ENCODE measurements around the gene MAGED2.
"Not testable (repeated sequence)": the region's sequence is repeated elsewhere in the genome, so short reads cannot be mapped to it uniquely, and the experiment has no call there.

Gene MAGED2

GRCh38 chrX:54819201-54819600, 11.7 kb downstream of the MAGED2 start:
- no peak for DNase-seq (ENCODE audit: low read depth in 2 of 2)

GRCh38 chrX:54820737-54821136, 13.2 kb downstream of the MAGED2 start:
- no peak for DNase-seq (ENCODE audit: low read depth in 2 of 2)

- DNase-seq (ENCODE audit: low read depth in 2 of 2): no peak
Observed at GRCh38 chrX:54821310-54821709, 13.8 kb downstream of the MAGED2 start.

GRCh38 chrX:54824195-54824594, 16.6 kb downstream of the MAGED2 start:
- DNase-seq (ENCODE audit: low read depth in 2 of 2): no peak

GRCh38 chrX:54824722-54825121, 17.2 kb downstream of the MAGED2 start:
- DNase-seq (ENCODE audit: low read depth in 2 of 2): no peak

GRCh38 chrX:54825716-54826438, 18.3 kb downstream of the MAGED2 start:
- DNase-seq (ENCODE audit: low read depth in 2 of 2): no peak

- DNase-seq (ENCODE audit: low read depth in 2 of 2): no peak
Observed at GRCh38 chrX:54826598-54826997, 19.1 kb downstream of the MAGED2 start.

- no peak for DNase-seq (ENCODE audit: low read depth in 2 of 2)
Observed at GRCh38 chrX:54838583-54838982, 31.0 kb downstream of the MAGED2 start.

GRCh38 chrX:54841184-54841874, 33.8 kb downstream of the MAGED2 start:
- DNase-seq (ENCODE audit: low read depth in 2 of 2): not testable (repeated sequence)

- DNase-seq (ENCODE audit: low read depth in 2 of 2): no peak
Observed at GRCh38 chrX:54842607-54843006, 35.1 kb downstream of the MAGED2 start.

GRCh38 chrX:54843050-54843449, 35.5 kb downstream of the MAGED2 start:
- no peak for DNase-seq (ENCODE audit: low read depth in 2 of 2)

GRCh38 chrX:54847700-54848099, 40.2 kb downstream of the MAGED2 start:
- not testable (repeated sequence) for DNase-seq (ENCODE audit: low read depth in 2 of 2)

GRCh38 chrX:54865208-54865607, 57.7 kb downstream of the MAGED2 start:
- DNase-seq (ENCODE audit: low read depth in 2 of 2): no peak

All from stimulated activated CD8-positive, alpha-beta memory T cell treated with anti-CD3 and anti-CD28 coated beads, Interleukin-15, amount 100 ng/mL, for 48 hours (primary cell).